HG02678 (cell line): ENCODE measurements around the gene SEPTIN3.

Experiments used
- ATAC-seq: cut with Tn5 transposase; IDR thresholded peaks from one replicate; pipeline ENCODE4 v1.9.1; 2021; ENCODE audit warnings: mild to moderate bottlenecking, moderate library complexity; ENCODE audit not compliant: unreplicated experiment

Gene SEPTIN3

DNA sequence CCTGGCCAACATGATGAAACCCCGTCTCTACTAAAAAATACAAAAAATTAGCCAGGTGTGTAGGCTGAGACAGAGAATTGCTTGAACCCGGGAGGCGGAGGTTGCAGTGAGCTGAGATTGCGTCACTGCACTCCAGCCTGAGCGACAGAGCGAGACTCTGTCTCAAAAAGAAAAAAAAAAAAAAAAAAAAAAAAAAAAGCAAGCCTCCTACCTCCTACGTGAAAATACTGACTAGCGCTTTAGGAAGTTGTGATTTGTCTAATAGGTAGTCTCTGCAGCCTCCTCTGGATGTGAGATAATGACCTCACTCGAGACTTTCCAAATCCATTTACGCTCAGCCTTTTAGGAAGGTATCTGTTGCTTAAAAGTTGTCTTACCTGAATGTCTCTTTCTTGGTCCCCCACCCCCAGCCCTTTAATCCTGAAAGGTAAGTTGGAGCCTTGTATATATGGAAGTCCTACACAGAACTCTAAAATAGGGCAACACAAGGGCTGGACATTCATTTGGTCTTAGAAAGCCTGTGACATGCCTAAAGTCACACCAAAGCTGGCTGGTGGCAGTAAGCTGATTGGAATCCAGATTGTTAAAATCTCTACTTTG, 5.5 kb downstream of the SEPTIN3 start:
- ATAC-seq, result no peak

DNA sequence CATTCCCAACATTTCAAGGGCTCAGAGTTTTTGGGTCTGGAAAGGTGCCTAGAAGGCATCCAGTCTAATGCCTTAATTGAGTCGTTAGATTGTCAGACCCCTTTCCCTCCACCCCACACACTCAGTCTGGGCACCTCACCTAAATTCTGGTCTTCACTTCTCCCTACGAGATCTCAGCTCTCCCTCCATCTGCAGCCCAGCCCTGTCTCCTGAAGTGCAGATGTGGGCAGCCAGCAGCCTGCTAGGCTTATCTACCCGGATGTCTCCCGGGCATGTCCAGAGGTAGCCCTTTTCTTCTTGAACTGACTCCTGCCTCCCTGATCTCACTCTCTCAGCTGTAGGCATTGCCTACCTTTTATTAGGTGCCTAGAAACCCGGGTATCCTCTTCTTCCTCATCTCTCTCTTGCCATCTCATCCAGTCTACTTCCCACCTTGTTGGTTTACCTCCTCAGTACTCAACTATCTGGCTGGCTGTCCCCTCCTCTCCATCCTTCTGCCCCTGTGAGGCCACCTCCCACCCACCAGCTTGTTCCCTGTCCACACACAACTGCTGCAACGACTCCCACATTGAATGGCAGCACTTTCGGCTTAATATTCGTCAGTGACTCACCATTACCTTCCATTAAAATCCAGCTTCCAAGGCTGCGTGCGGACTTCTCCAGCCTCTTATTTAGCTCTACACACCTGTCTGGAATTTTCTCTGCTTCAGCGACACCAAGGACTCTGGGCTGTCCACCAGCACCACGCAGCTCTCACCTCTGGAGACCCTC, 6.2 kb downstream of the SEPTIN3 start:
- ATAC-seq, result no peak

DNA sequence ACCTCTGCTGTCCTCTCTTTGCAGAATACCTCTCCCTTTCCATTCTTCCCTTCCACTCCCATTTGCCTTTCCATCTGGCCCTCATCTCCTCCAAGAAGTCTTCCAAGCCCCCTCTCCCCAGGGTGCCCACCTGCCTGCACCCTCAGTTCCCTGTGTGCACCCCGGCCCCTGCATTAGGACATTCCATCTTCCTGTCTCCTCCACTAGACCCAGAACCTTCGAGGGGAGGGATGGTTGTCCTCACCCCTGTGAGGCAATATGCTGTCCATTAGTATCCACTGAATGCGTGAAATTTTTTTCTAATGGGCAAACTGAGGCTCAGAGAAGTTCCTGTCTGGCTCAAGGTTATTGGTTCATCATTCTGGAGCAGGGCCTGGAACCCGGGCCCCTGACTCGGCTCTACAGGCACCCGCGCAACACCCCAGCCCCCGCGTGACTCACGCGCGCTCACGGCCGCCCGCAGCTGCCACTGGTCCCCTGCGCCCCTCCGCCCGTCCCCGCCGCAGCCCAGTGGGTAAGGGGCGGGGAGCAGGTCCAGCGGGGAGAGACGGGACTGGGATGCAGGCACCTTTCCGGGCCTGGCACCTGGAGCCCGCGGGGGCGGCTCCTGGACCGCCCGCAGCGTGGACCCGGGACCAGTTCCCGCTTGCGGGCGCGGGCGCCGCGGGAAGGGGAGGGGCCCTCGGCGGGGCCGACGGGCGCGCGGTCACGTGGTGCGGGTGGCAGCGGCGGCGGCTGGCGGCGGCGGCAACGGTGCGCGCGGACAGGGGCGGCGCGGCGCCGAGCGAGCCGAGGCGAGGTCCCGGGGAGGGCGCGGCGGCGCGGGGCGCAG, 7.0 kb downstream of the SEPTIN3 start:
- no peak for ATAC-seq

- no peak for ATAC-seq
Observed at GRCh38 chr22:41976961-41977566, 7.8 kb downstream of the SEPTIN3 start.

GRCh38 chr22:41978732-41979131, 9.5 kb downstream of the SEPTIN3 start:
- ATAC-seq, result no peak

GRCh38 chr22:41979423-41980250, 10.4 kb downstream of the SEPTIN3 start:
- ATAC-seq, result no peak

DNA sequence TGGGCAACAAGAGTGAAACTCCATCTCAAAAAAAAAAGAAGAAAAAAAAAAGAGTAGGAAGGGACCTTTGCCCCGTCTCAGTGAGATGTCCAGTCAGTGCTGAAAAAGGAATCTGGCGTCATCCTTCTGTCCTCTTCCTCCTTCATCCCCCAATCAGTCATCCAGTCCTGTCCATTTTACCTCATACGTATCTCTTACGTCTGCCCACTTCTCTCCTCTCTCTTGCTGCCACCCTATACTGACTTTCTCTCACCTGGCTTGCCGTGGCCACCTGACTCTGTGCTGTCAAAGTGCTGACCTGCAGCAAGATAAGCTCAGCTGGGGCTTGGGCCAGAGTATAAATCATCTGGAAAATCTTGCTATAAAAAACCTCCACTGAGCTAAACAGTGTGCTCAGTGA, 13.6 kb downstream of the SEPTIN3 start:
- no peak for ATAC-seq

DNA sequence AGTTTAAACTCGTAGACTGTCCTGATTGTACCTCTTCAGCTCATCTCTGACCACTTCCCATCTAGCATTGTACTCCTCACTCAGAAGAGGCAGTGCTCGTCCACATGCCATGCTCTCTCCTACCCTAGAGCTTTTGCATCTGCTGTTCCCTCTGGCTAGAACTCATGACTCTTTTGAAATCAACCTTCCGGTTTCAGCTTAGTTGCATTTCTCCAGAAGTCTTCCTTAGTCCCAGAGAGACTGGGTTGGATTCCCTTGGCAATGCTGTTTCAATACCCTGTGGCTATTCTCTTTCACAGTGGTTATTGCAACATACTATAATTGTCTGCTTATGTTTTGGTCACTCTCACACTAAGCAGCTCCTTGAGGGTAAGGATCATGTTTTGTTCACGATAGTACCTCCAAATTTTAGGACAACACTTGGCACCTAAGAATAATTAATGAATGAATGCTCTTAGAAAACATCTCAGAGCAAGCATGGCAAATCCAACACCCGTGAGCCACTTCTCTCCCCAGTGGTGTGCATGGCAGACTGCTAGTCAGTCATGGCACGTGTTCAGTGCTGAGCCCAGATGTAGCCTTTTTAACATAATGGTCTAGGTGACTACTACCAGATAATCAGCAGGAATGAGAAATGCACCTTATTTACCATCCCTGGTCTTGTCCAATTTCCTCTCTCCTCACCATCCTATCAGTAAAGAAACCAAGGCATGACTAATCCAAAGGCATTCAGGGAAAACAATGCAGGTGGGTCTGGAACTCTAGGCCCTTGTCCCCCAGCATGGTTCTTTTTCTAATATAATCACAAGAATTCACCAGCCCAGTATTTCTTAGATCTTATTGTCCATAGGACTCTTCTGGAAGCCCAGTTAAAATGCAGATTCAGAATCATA, 14.5 kb downstream of the SEPTIN3 start:
- no peak for ATAC-seq

- ATAC-seq, result no peak
Observed at GRCh38 chr22:41987276-41987675, 18.0 kb downstream of the SEPTIN3 start.

- no peak for ATAC-seq
Observed at GRCh38 chr22:41989246-41989645, 20.0 kb downstream of the SEPTIN3 start.

- ATAC-seq, result no peak
Observed at GRCh38 chr22:41991111-41991510, 21.9 kb downstream of the SEPTIN3 start.

DNA sequence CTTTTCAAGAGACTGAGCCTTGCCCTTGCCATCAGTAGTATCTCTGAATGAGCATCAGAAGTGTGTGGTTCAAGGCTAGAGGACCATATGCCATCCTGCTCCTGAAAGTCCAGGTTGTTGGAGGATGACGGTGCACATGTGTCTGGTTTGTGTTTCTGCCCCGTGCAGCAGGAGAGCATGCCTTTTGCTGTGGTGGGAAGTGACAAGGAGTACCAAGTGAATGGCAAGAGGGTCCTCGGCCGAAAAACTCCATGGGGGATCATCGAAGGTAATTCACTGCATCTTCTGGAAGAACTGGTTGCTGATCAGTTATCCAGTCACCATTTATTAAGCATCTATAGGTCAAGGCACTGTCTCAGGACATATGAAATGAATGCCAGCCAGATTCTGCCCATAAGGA, 23.3 kb downstream of the SEPTIN3 start:
- no peak for ATAC-seq

DNA sequence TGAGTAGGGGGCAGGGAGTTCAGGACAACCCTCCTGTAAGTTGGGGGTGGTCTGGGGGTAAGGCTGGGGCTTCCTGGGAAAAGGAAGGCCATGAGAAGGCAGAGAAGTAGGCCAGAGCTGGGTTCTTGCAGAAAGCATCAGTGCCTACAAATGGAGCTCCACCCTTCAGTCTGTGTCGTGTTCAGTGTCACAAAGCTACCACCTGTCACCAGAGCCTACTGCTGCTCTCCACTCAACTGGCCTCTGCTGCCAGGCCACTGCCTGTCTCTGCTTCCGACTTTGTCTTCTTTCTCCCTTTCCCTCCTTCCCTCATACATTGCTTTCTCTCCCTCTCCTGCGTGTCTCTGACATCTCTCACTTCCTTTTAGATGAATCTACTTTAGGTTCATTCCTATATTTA, 26.0 kb downstream of the SEPTIN3 start:
- no peak for ATAC-seq

- ATAC-seq, result no peak
Observed at GRCh38 chr22:41996826-41997225, 27.6 kb downstream of the SEPTIN3 start.

- ATAC-seq, result peak; percentile 80
Observed at GRCh38 chr22:41998361-41999261, 29.4 kb downstream of the SEPTIN3 start, which contains the start of gene WBP2NL. TSS of gene WBP2NL (plus strand) at chr22:41998788. CDS start at chr22:41998819, 31 bp downstream.

DNA sequence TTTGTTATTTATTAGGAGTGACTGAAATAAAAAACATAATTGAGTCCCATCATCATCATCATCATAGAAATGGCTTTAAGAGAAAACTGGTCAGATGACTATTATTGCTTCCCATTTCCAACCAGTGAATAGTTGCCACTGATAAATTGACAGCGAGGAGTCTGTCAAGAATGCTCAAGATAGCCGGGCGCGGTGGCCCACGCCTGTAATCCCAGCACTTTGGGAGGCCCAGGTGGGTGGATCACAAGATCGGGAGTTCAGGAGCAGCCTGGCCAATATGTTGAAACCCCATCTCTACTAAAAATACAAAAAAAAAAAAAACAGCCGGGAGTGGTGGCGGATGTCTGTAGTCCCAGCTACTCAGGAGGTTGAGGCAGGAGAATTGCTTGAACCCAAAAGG, 31.2 kb downstream of the SEPTIN3 start:
- no peak for ATAC-seq

DNA sequence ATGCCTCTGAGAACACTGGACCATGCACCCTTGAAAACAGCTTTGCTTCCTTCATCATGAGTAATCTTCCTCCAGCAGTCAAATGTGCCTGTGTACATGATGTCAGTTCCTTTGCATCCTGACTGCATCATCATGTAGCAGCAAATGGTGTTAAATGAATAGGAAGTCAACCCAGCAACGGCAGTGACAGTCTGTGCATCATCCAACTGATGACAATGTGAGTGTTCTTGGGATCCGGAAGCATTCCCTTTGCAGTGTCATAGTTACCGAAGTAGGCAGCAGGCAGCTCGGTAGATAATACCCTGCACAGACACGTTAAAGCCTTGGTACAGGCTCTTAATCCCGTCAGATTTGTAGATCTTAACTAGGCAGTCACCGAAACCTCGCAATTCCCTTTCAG, 31.9 kb downstream of the SEPTIN3 start:
- no peak for ATAC-seq

GRCh38 chr22:42001706-42002105, 32.5 kb downstream of the SEPTIN3 start:
- no peak for ATAC-seq
